Transverse colon (tissue), 4 donors: ENCODE measurements around the gene RAD23A. TPM values are rescaled to one million over a fixed set of nuclear protein-coding genes. Genes with fewer than 3 reads are reported as not detected.

Experiments used
- DNase-seq: peaks from one replicate; pipeline ENCODE4 v3.0.0-alpha.2; 2019
- H3K27ac ChIP-seq, 4 donors: fragments of 200-600 bp; sonication (generic); 2 replicates each; pipeline ENCODE4 v1.5.1; 2016 to 2018; ENCODE audit warnings: inconsistent platforms in 4 of 4
- H3K27me3 ChIP-seq: fragments of 200-600 bp; sonication (generic); 2 replicates; pipeline ENCODE4 v1.5.1; 2017; ENCODE audit warnings: inconsistent platforms
- H3K36me3 ChIP-seq, 4 donors: fragments of 200-600 bp; sonication (generic); 2 replicates each; pipeline ENCODE4 v1.5.1; 2017 to 2019; ENCODE audit warnings: inconsistent platforms in 4 of 4
- H3K4me1 ChIP-seq, 4 donors: fragments of 200-600 bp; sonication (generic); 2 replicates each; pipeline ENCODE4 v1.5.1; 2017 to 2020; ENCODE audit warnings: inconsistent platforms in 4 of 4
- H3K4me3 ChIP-seq, 4 donors: fragments of 200-600 bp; sonication (generic); 1 replicate in 1 of 4; 2 replicates in 3 of 4; pipeline versions ENCODE4 v1.5.1 to v1.6.1; 2017 to 2019; ENCODE audit warnings: inconsistent platforms in 4 of 4
- H3K9me3 ChIP-seq, 2 donors: fragments of 200-600 bp; sonication (generic); 2 replicates each; pipeline ENCODE4 v1.5.1; 2017 to 2019; ENCODE audit warnings: inconsistent platforms in 2 of 2
- CTCF ChIP-seq, 5 experiments: fragments of 200-600 bp in 3 of 5; fragments of 450-650 bp in 2 of 5; sonication (generic) in 3 of 5; IDR thresholded peaks; 1 replicate in 2 of 5; 2 replicates in 3 of 5; pipeline ENCODE4 v1.5.1; 2016 to 2017; ENCODE audit warnings: antibody characterized with exemption in 5 of 5, inconsistent platforms in 3 of 5, mild to moderate bottlenecking in 2 of 5, moderate library complexity in 1 of 5
- EP300 ChIP-seq: sonication (generic); formaldehyde crosslinking; IDR thresholded peaks from one replicate; pipeline ENCODE4 v1.6.1; 2017; ENCODE audit warnings: antibody characterized with exemption, low read depth
- POLR2A ChIP-seq: fragments of 450-650 bp; IDR thresholded peaks from one replicate; pipeline ENCODE4 v1.6.1; 2016; ENCODE audit warnings: antibody characterized with exemption, mild to moderate bottlenecking, moderate library complexity
- POLR2AphosphoS5 ChIP-seq, 3 donors: sonication (generic); formaldehyde crosslinking; IDR thresholded peaks; one replicate each; pipeline ENCODE4 v1.6.1; 2016; ENCODE audit warnings: antibody characterized with exemption in 3 of 3
- WGBS, 2 donors: methylation state at CpG; one replicate each; pipeline ENCODE4 v1.1.5; 2018; ENCODE audit warnings: low coverage in 1 of 2; 5-methylcytosine and 5-hydroxymethylcytosine counted together
- in situ Hi-C, 4 donors: fragments of 200-750 bp; cut with MboI; loops; one replicate each; pipeline versions ENCODE4 v1.15.0 to v1.15.1; 2017; ENCODE audit warnings: low sequenced_read_pairs in 3 of 4, low pct_ligation_motif_present in 1 of 4, low pct_unique_long_range_greater_than_20kb in 1 of 4
- intact Hi-C: fragments of 100-400 bp; cut with DNase I; formaldehyde crosslinking; loops from one replicate; pipeline ENCODE4 v1.15.1; 2023; ENCODE audit warnings: low total_unique reads
- total RNA-seq, 4 donors: library from RNA; depleted of rRNA; stranded (reverse); fragments of >200 nt; gene quantifications; one replicate each; pipeline ENCODE4 v1.1.0, GENCODE V29; 2016

The RAD23A gene
- total RNA-seq, 4 donors from 2014 or later = 57.9 to 87.9 (median 75.9) TPM

GRCh38 chr19:12993562-12993961 is 47.9 kb downstream of the RAD23A start:
- H3K27ac ChIP-seq = no peak overlapping the region

GRCh38 chr19:12994701-12995595 is 49.3 kb downstream of the RAD23A start, which contains the start of gene NFIX:
NFIX (plus strand) TSS chr19:12995475; CDS start chr19:12995838, 363 bp downstream.
- peak; percentile 15 to 47 (median 25) for TF ChIP-seq POLR2AphosphoS5 (IDR thresholded peaks at IDR 0.05)
- TF ChIP-seq EP300 = no peak
- TF ChIP-seq CTCF (IDR thresholded peaks at IDR 0.05) = no peak
- TF ChIP-seq POLR2A = no peak
- peaks cover 0 to 22% (median 10%) of the 10 kb centered on the region in 4 donors for H3K4me1 ChIP-seq
- peak within 1 kb of the TSS; percentile 87 to 91 (median 89) for H3K27ac ChIP-seq
- peak; percentile 70 for DNase-seq
- intact Hi-C loops = loop anchor here (5.0 kb wide), 1 partner anchor 37 kb away; no protein-coding TSS in a partner anchor
- peak within 1 kb of the TSS; percentile 59 to 75 (median 65) for H3K4me3 ChIP-seq
- WGBS, 2 donors = 28 to 63% methylated on average over 2 to 21 of the region's 84 CpGs
- H3K36me3 ChIP-seq = no peaks in the 10 kb centered on the region
- no peaks in the 10 kb centered on the region for H3K9me3 ChIP-seq
- H3K27me3 ChIP-seq = no peaks in the 10 kb centered on the region
- in situ Hi-C loops = loop anchor here in 1 of 4 donors (25.0 kb wide), 1 partner anchor 92 kb away; no protein-coding TSS in a partner anchor

More at GRCh38 chr19:12993562-12993961, 47.9 kb downstream of the RAD23A start:
- in situ Hi-C loops = loop anchor here in 1 of 4 donors (25.0 kb wide), 1 partner anchor 94 kb away; no protein-coding TSS in a partner anchor
- TF ChIP-seq EP300 = no peak
- TF ChIP-seq POLR2A = no peak
- TF ChIP-seq POLR2AphosphoS5 (IDR thresholded peaks at IDR 0.05) = no peak
- TF ChIP-seq CTCF (IDR thresholded peaks at IDR 0.05) = no peak
- Histone ChIP-seq H3K4me1 (peaks cover 0 to 20% (median 9%) of the 10 kb centered on the region in 4 donors), H3K4me3 (no peak overlapping the region), H3K9me3 (no peaks in the 10 kb centered on the region), H3K36me3 (no peaks in the 10 kb centered on the region), H3K27me3 (no peaks in the 10 kb centered on the region)
- intact Hi-C loops = no loop called here
- DNase-seq = no peak
- WGBS, 2 donors = 90% methylated on average over 7 of the region's 7 CpGs; no CpG with 5 or more reads in 1 of the 2 donors

GRCh38 chr19:12995596-12996405 is 50.1 kb downstream of the RAD23A start:
- 5% methylated on average over 23 of the region's 129 CpGs; no CpG with 5 or more reads in 1 of the 2 donors for WGBS, 2 donors
- Histone ChIP-seq H3K4me3 (peak overlapping the region; percentile 59 to 75 (median 65)), H3K4me1 (peaks cover 0 to 28% (median 15%) of the 10 kb centered on the region in 4 donors), H3K9me3 (no peaks in the 10 kb centered on the region), H3K36me3 (no peaks in the 10 kb centered on the region), H3K27me3 (no peaks in the 10 kb centered on the region), H3K27ac (peak overlapping the region; percentile 87 to 91 (median 89))
- TF ChIP-seq POLR2AphosphoS5 (IDR thresholded peaks at IDR 0.05) = no peak
- TF ChIP-seq POLR2A = no peak
- TF ChIP-seq CTCF (IDR thresholded peaks at IDR 0.05) = no peak
- TF ChIP-seq EP300 = no peak
- intact Hi-C loops (loop anchor here (5.0 kb wide), 1 partner anchor 36 kb away; no protein-coding TSS in a partner anchor), in situ Hi-C loops (loop anchor here in 1 of 4 donors (25.0 kb wide), 1 partner anchor 92 kb away; no protein-coding TSS in a partner anchor)
- no peak for DNase-seq
